ENCODE results near the gene SRPX2.

The SRPX2 gene

GRCh38 chrX:100649550-100650356 lies 5.8 kb downstream of the SRPX2 start:
- no peak for DNase-seq (ENCODE audit: low read depth)

- DNase-seq (ENCODE audit: low read depth) = no peak
These were observed 6.8 kb downstream of the SRPX2 start for GRCh38 chrX:100650841-100651240.

- DNase-seq (ENCODE audit: low read depth) = no peak
These were observed 8.3 kb downstream of the SRPX2 start for GRCh38 chrX:100652266-100652665.

GRCh38 chrX:100654261-100654660 lies 10.3 kb downstream of the SRPX2 start:
- no peak for DNase-seq (ENCODE audit: low read depth)

- no peak for DNase-seq (ENCODE audit: low read depth)
These were observed 15.0 kb downstream of the SRPX2 start for GRCh38 chrX:100658941-100659381.

GRCh38 chrX:100659431-100660137 lies 15.6 kb downstream of the SRPX2 start:
- DNase-seq (ENCODE audit: low read depth) = no peak

GRCh38 chrX:100662170-100662569 lies 18.2 kb downstream of the SRPX2 start:
- DNase-seq (ENCODE audit: low read depth) = no peak

- DNase-seq (ENCODE audit: low read depth) = no peak
These were observed 18.8 kb downstream of the SRPX2 start for GRCh38 chrX:100662796-100663195.

- no peak for DNase-seq (ENCODE audit: low read depth)
These were observed 19.6 kb downstream of the SRPX2 start for GRCh38 chrX:100663642-100664041.

GRCh38 chrX:100672966-100673365 lies 29.0 kb downstream of the SRPX2 start:
- DNase-seq (ENCODE audit: low read depth) = no peak

- DNase-seq (ENCODE audit: low read depth) = no peak
These were observed 29.5 kb downstream of the SRPX2 start for GRCh38 chrX:100673397-100673953.

GRCh38 chrX:100674705-100675104 lies 30.7 kb downstream of the SRPX2 start:
- DNase-seq (ENCODE audit: low read depth) = no peak

GRCh38 chrX:100677611-100678181 lies 33.7 kb downstream of the SRPX2 start:
- DNase-seq (ENCODE audit: low read depth) = no peak

- DNase-seq (ENCODE audit: low read depth) = no peak
These were observed 36.8 kb downstream of the SRPX2 start for GRCh38 chrX:100680756-100681155.

GRCh38 chrX:100681599-100681998 lies 37.6 kb downstream of the SRPX2 start:
- no peak for DNase-seq (ENCODE audit: low read depth)

- no peak for DNase-seq (ENCODE audit: low read depth)
These were observed 38.9 kb downstream of the SRPX2 start for GRCh38 chrX:100682939-100683338.

- DNase-seq (ENCODE audit: low read depth) = peak; percentile 36
These were observed 41.4 kb downstream of the SRPX2 start for GRCh38 chrX:100685284-100685996.

GRCh38 chrX:100685997-100686305 lies 42.0 kb downstream of the SRPX2 start:
- no peak for DNase-seq (ENCODE audit: low read depth)

- no peak for DNase-seq (ENCODE audit: low read depth)
These were observed 43.1 kb downstream of the SRPX2 start for GRCh38 chrX:100687128-100687527.

GRCh38 chrX:100687546-100687945 lies 43.5 kb downstream of the SRPX2 start:
- DNase-seq (ENCODE audit: low read depth) = no peak

GRCh38 chrX:100695302-100695701 lies 51.3 kb downstream of the SRPX2 start:
- DNase-seq (ENCODE audit: low read depth) = no peak

GRCh38 chrX:100695991-100696390 lies 52.0 kb downstream of the SRPX2 start:
- no peak for DNase-seq (ENCODE audit: low read depth)
